Body of pancreas (tissue), 4 donors: ENCODE data around the gene MCTP1.

ENCODE experiments used
- CTCF ChIP-seq, 7 experiments: fragments of 450-650 bp in 4 of 7; fragments of 200-600 bp in 3 of 7; sonication (generic) in 3 of 7; IDR thresholded peaks; one replicate each; pipeline ENCODE4 v1.5.1; 2016 to 2019; ENCODE audit warnings: antibody characterized with exemption in 7 of 7
- POLR2A ChIP-seq, 3 donors: fragments of 450-650 bp; IDR thresholded peaks; one replicate each; pipeline ENCODE4 v1.6.1; 2016; ENCODE audit warnings: antibody characterized with exemption in 3 of 3, mild to moderate bottlenecking in 2 of 3

- no peak for TF ChIP-seq CTCF (IDR thresholded peaks at IDR 0.05)
- no peak for TF ChIP-seq POLR2A (IDR thresholded peaks at IDR 0.05)
Observed at GRCh38 chr5:95032801-95033200, 252.1 kb downstream of the MCTP1 start.
